ENCODE data around the gene PIWIL1.

The PIWIL1 gene

GRCh38 chr12:130367523-130367922, 29.8 kb downstream of the PIWIL1 start:
- H3K27me3 ChIP-seq (ENCODE audit: control insufficient read depth in 2 of 2, insufficient read depth in 2 of 2, low read length in 2 of 2), result no peaks in the 10 kb centered on the region

GRCh38 chr12:130369816-130370215, 32.1 kb downstream of the PIWIL1 start:
- H3K4me3 ChIP-seq (ENCODE audit: low read length in 2 of 2), result no peak overlapping the region
- no peaks in the 10 kb centered on the region for H3K9me3 ChIP-seq (ENCODE audit: control insufficient read depth in 2 of 2, low read length in 2 of 2)
- no peak overlapping the region for H3K9ac ChIP-seq (ENCODE audit: low read depth in 1 of 2, low read length in 2 of 2)
- no peaks in the 10 kb centered on the region for H3K4me1 ChIP-seq (ENCODE audit: control insufficient read depth in 2 of 2, insufficient read depth in 2 of 2, low read length in 2 of 2)
- H3K27ac ChIP-seq (ENCODE audit: low read depth in 2 of 2, low read length in 2 of 2), result no peak overlapping the region
- H3K27me3 ChIP-seq (ENCODE audit: control insufficient read depth in 2 of 2, insufficient read depth in 2 of 2, low read length in 2 of 2), result no peaks in the 10 kb centered on the region
- H3K36me3 ChIP-seq (ENCODE audit: control insufficient read depth in 2 of 2, insufficient read depth in 2 of 2, low read length in 2 of 2), result no peaks in the 10 kb centered on the region

More at GRCh38 chr12:130367523-130367922, 29.8 kb downstream of the PIWIL1 start:
- no peak overlapping the region for H3K27ac ChIP-seq (ENCODE audit: low read depth in 2 of 2, low read length in 2 of 2)
- no peaks in the 10 kb centered on the region for H3K36me3 ChIP-seq (ENCODE audit: control insufficient read depth in 2 of 2, insufficient read depth in 2 of 2, low read length in 2 of 2)
- no peak overlapping the region for H3K9ac ChIP-seq (ENCODE audit: low read depth in 1 of 2, low read length in 2 of 2)
- H3K9me3 ChIP-seq (ENCODE audit: control insufficient read depth in 2 of 2, low read length in 2 of 2), result no peaks in the 10 kb centered on the region
- H3K4me3 ChIP-seq (ENCODE audit: low read length in 2 of 2), result no peak overlapping the region
- no peaks in the 10 kb centered on the region for H3K4me1 ChIP-seq (ENCODE audit: control insufficient read depth in 2 of 2, insufficient read depth in 2 of 2, low read length in 2 of 2)

- Histone ChIP-seq H3K36me3 (ENCODE audit: control insufficient read depth in 2 of 2, insufficient read depth in 2 of 2, low read length in 2 of 2) (no peaks in the 10 kb centered on the region), H3K9me3 (ENCODE audit: control insufficient read depth in 2 of 2, low read length in 2 of 2) (no peaks in the 10 kb centered on the region), H3K27ac (ENCODE audit: low read depth in 2 of 2, low read length in 2 of 2) (no peak overlapping the region), H3K4me1 (ENCODE audit: control insufficient read depth in 2 of 2, insufficient read depth in 2 of 2, low read length in 2 of 2) (no peaks in the 10 kb centered on the region), H3K4me3 (ENCODE audit: low read length in 2 of 2) (no peak overlapping the region), H3K9ac (ENCODE audit: low read depth in 1 of 2, low read length in 2 of 2) (no peak overlapping the region), H3K27me3 (ENCODE audit: control insufficient read depth in 2 of 2, insufficient read depth in 2 of 2, low read length in 2 of 2) (no peaks in the 10 kb centered on the region)
These were observed 33.6 kb downstream of the PIWIL1 start for GRCh38 chr12:130371296-130371695.

GRCh38 chr12:130372936-130373335, 35.2 kb downstream of the PIWIL1 start:
- Histone ChIP-seq H3K27me3 (ENCODE audit: control insufficient read depth in 2 of 2, insufficient read depth in 2 of 2, low read length in 2 of 2) (no peaks in the 10 kb centered on the region), H3K9me3 (ENCODE audit: control insufficient read depth in 2 of 2, low read length in 2 of 2) (no peaks in the 10 kb centered on the region), H3K4me3 (ENCODE audit: low read length in 2 of 2) (no peak overlapping the region), H3K9ac (ENCODE audit: low read depth in 1 of 2, low read length in 2 of 2) (no peak overlapping the region), H3K27ac (ENCODE audit: low read depth in 2 of 2, low read length in 2 of 2) (no peak overlapping the region), H3K36me3 (ENCODE audit: control insufficient read depth in 2 of 2, insufficient read depth in 2 of 2, low read length in 2 of 2) (no peaks in the 10 kb centered on the region), H3K4me1 (ENCODE audit: control insufficient read depth in 2 of 2, insufficient read depth in 2 of 2, low read length in 2 of 2) (no peaks in the 10 kb centered on the region)

- no peaks in the 10 kb centered on the region for H3K9me3 ChIP-seq (ENCODE audit: control insufficient read depth in 2 of 2, low read length in 2 of 2)
- no peaks in the 10 kb centered on the region for H3K4me1 ChIP-seq (ENCODE audit: control insufficient read depth in 2 of 2, insufficient read depth in 2 of 2, low read length in 2 of 2)
- H3K36me3 ChIP-seq (ENCODE audit: control insufficient read depth in 2 of 2, insufficient read depth in 2 of 2, low read length in 2 of 2), result no peaks in the 10 kb centered on the region
- H3K9ac ChIP-seq (ENCODE audit: low read depth in 1 of 2, low read length in 2 of 2), result no peak overlapping the region
- H3K4me3 ChIP-seq (ENCODE audit: low read length in 2 of 2), result no peak overlapping the region
- no peak overlapping the region for H3K27ac ChIP-seq (ENCODE audit: low read depth in 2 of 2, low read length in 2 of 2)
- H3K27me3 ChIP-seq (ENCODE audit: control insufficient read depth in 2 of 2, insufficient read depth in 2 of 2, low read length in 2 of 2), result no peaks in the 10 kb centered on the region
These were observed 36.4 kb downstream of the PIWIL1 start for GRCh38 chr12:130374083-130374482.

- H3K4me1 ChIP-seq (ENCODE audit: control insufficient read depth in 2 of 2, insufficient read depth in 2 of 2, low read length in 2 of 2), result no peaks in the 10 kb centered on the region
- H3K27me3 ChIP-seq (ENCODE audit: control insufficient read depth in 2 of 2, insufficient read depth in 2 of 2, low read length in 2 of 2), result no peaks in the 10 kb centered on the region
- no peaks in the 10 kb centered on the region for H3K9me3 ChIP-seq (ENCODE audit: control insufficient read depth in 2 of 2, low read length in 2 of 2)
- no peak overlapping the region for H3K27ac ChIP-seq (ENCODE audit: low read depth in 2 of 2, low read length in 2 of 2)
- no peak overlapping the region for H3K4me3 ChIP-seq (ENCODE audit: low read length in 2 of 2)
- H3K9ac ChIP-seq (ENCODE audit: low read depth in 1 of 2, low read length in 2 of 2), result no peak overlapping the region
- H3K36me3 ChIP-seq (ENCODE audit: control insufficient read depth in 2 of 2, insufficient read depth in 2 of 2, low read length in 2 of 2), result no peaks in the 10 kb centered on the region
These were observed 37.9 kb downstream of the PIWIL1 start for GRCh38 chr12:130375296-130376287.

GRCh38 chr12:130382818-130383217, 45.1 kb downstream of the PIWIL1 start:
- H3K36me3 ChIP-seq (ENCODE audit: control insufficient read depth in 2 of 2, insufficient read depth in 2 of 2, low read length in 2 of 2), result no peaks in the 10 kb centered on the region
- H3K4me1 ChIP-seq (ENCODE audit: control insufficient read depth in 2 of 2, insufficient read depth in 2 of 2, low read length in 2 of 2), result no peaks in the 10 kb centered on the region
- H3K4me3 ChIP-seq (ENCODE audit: low read length in 2 of 2), result no peak overlapping the region
- H3K27ac ChIP-seq (ENCODE audit: low read depth in 2 of 2, low read length in 2 of 2), result no peak overlapping the region
- H3K27me3 ChIP-seq (ENCODE audit: control insufficient read depth in 2 of 2, insufficient read depth in 2 of 2, low read length in 2 of 2), result no peaks in the 10 kb centered on the region
- H3K9me3 ChIP-seq (ENCODE audit: control insufficient read depth in 2 of 2, low read length in 2 of 2), result no peaks in the 10 kb centered on the region
- H3K9ac ChIP-seq (ENCODE audit: low read depth in 1 of 2, low read length in 2 of 2), result no peak overlapping the region

- H3K4me1 ChIP-seq (ENCODE audit: control insufficient read depth in 2 of 2, insufficient read depth in 2 of 2, low read length in 2 of 2), result no peaks in the 10 kb centered on the region
- H3K36me3 ChIP-seq (ENCODE audit: control insufficient read depth in 2 of 2, insufficient read depth in 2 of 2, low read length in 2 of 2), result no peaks in the 10 kb centered on the region
- no peaks in the 10 kb centered on the region for H3K9me3 ChIP-seq (ENCODE audit: control insufficient read depth in 2 of 2, low read length in 2 of 2)
- H3K27me3 ChIP-seq (ENCODE audit: control insufficient read depth in 2 of 2, insufficient read depth in 2 of 2, low read length in 2 of 2), result no peaks in the 10 kb centered on the region
- H3K9ac ChIP-seq (ENCODE audit: low read depth in 1 of 2, low read length in 2 of 2), result no peak overlapping the region
- no peak overlapping the region for H3K4me3 ChIP-seq (ENCODE audit: low read length in 2 of 2)
- no peak overlapping the region for H3K27ac ChIP-seq (ENCODE audit: low read depth in 2 of 2, low read length in 2 of 2)
These were observed 46.5 kb downstream of the PIWIL1 start for GRCh38 chr12:130384234-130384633.

- H3K36me3 ChIP-seq (ENCODE audit: control insufficient read depth in 2 of 2, insufficient read depth in 2 of 2, low read length in 2 of 2), result no peaks in the 10 kb centered on the region
- H3K4me3 ChIP-seq (ENCODE audit: low read length in 2 of 2), result no peak overlapping the region
- no peaks in the 10 kb centered on the region for H3K4me1 ChIP-seq (ENCODE audit: control insufficient read depth in 2 of 2, insufficient read depth in 2 of 2, low read length in 2 of 2)
- H3K9me3 ChIP-seq (ENCODE audit: control insufficient read depth in 2 of 2, low read length in 2 of 2), result no peaks in the 10 kb centered on the region
- no peak overlapping the region for H3K27ac ChIP-seq (ENCODE audit: low read depth in 2 of 2, low read length in 2 of 2)
- H3K9ac ChIP-seq (ENCODE audit: low read depth in 1 of 2, low read length in 2 of 2), result no peak overlapping the region
- H3K27me3 ChIP-seq (ENCODE audit: control insufficient read depth in 2 of 2, insufficient read depth in 2 of 2, low read length in 2 of 2), result no peaks in the 10 kb centered on the region
These were observed 47.5 kb downstream of the PIWIL1 start for GRCh38 chr12:130385193-130385592.

- Histone ChIP-seq H3K36me3 (ENCODE audit: control insufficient read depth in 2 of 2, insufficient read depth in 2 of 2, low read length in 2 of 2) (no peaks in the 10 kb centered on the region), H3K27ac (ENCODE audit: low read depth in 2 of 2, low read length in 2 of 2) (no peak overlapping the region), H3K27me3 (ENCODE audit: control insufficient read depth in 2 of 2, insufficient read depth in 2 of 2, low read length in 2 of 2) (no peaks in the 10 kb centered on the region), H3K9ac (ENCODE audit: low read depth in 1 of 2, low read length in 2 of 2) (no peak overlapping the region), H3K9me3 (ENCODE audit: control insufficient read depth in 2 of 2, low read length in 2 of 2) (no peaks in the 10 kb centered on the region), H3K4me1 (ENCODE audit: control insufficient read depth in 2 of 2, insufficient read depth in 2 of 2, low read length in 2 of 2) (no peaks in the 10 kb centered on the region), H3K4me3 (ENCODE audit: low read length in 2 of 2) (no peak overlapping the region)
These were observed 53.5 kb downstream of the PIWIL1 start for GRCh38 chr12:130391186-130391585.
